Activated CD4-positive, alpha-beta T cell treated with anti-CD3 and anti-CD28 coated beads for 1 hour (primary cell): Measurements from ENCODE around the gene GINS2.

Experiments
- DNase-seq: peaks from one replicate; pipeline ENCODE4 v3.0.0-alpha.2; 2020

Gene GINS2

GRCh38 chr16:85637808-85638647 is 50.7 kb downstream of the GINS2 start:
- no peak for DNase-seq

- no peak for DNase-seq
Measured at GRCh38 chr16:85637061-85637807, 51.5 kb downstream of the GINS2 start.

GRCh38 chr16:85636234-85636812 is 52.4 kb downstream of the GINS2 start:
- no peak for DNase-seq

GRCh38 chr16:85635545-85636140 is 53.1 kb downstream of the GINS2 start:
- no peak for DNase-seq

- no peak for DNase-seq
Measured at GRCh38 chr16:85634747-85635544, 53.8 kb downstream of the GINS2 start.

- no peak for DNase-seq
Measured at GRCh38 chr16:85633888-85634287, 54.9 kb downstream of the GINS2 start.

GRCh38 chr16:85633438-85633743 is 55.4 kb downstream of the GINS2 start:
- no peak for DNase-seq

GRCh38 chr16:85632709-85633437 is 55.9 kb downstream of the GINS2 start:
- DNase-seq, result no peak

- no peak for DNase-seq
Measured at GRCh38 chr16:85631802-85632393, 56.9 kb downstream of the GINS2 start.

- DNase-seq, result no peak
Measured at GRCh38 chr16:85631230-85631629, 57.5 kb downstream of the GINS2 start.

- DNase-seq, result no peak
Measured at GRCh38 chr16:85629853-85630252, 58.9 kb downstream of the GINS2 start.

GRCh38 chr16:85629326-85629725 is 59.4 kb downstream of the GINS2 start:
- no peak for DNase-seq

GRCh38 chr16:85628645-85629044 is 60.1 kb downstream of the GINS2 start:
- no peak for DNase-seq

- no peak for DNase-seq
Measured at GRCh38 chr16:85628265-85628556, 60.5 kb downstream of the GINS2 start.

- DNase-seq, result no peak
Measured at GRCh38 chr16:85627526-85628264, 61.1 kb downstream of the GINS2 start.

- DNase-seq, result no peak
Measured at GRCh38 chr16:85627089-85627488, 61.7 kb downstream of the GINS2 start.
